Activated CD4-positive, alpha-beta memory T cell treated with anti-CD3 and anti-CD28 coated beads for 36 hours (primary cell): ENCODE results near the gene FAM83F. TPM values are rescaled to one million over a fixed set of nuclear protein-coding genes. Genes with fewer than 3 reads are reported as not detected.
"Not testable (repeated sequence)": the region's sequence is repeated elsewhere in the genome, so short reads cannot be mapped to it uniquely, and the experiment has no call there.

Source experiments
- CTCF ChIA-PET: fragments of 350-600 bp; sonication (Branson Sonifier 250); formaldehyde crosslinking; loops from one replicate; lab custom pipeline; 2021; ENCODE audit warnings: antibody characterized with exemption, inconsistent platforms; lab: Charles Lee
- POLR2A ChIA-PET: fragments of 350-600 bp; sonication (Branson Sonifier 250); formaldehyde crosslinking; loops from one replicate; lab custom pipeline; 2021; ENCODE audit warnings: antibody characterized with exemption; lab: Charles Lee
- DNase-seq: peaks from one replicate; pipeline ENCODE4 v3.0.0-alpha.2; 2020
- H3K27ac Mint-ChIP-seq: one replicate; pipeline ENCODE4 v1.8.0; 2021; ENCODE audit warnings: mixed read lengths
- H3K27me3 Mint-ChIP-seq: one replicate; pipeline ENCODE4 v1.8.0; 2021; ENCODE audit warnings: mixed read lengths
- H3K36me3 Mint-ChIP-seq: one replicate; pipeline ENCODE4 v1.8.0; 2021; ENCODE audit warnings: mixed read lengths
- H3K4me1 Mint-ChIP-seq: one replicate; pipeline ENCODE4 v1.8.0; 2021; ENCODE audit warnings: low read depth, mixed read lengths
- H3K4me3 Mint-ChIP-seq: one replicate; pipeline ENCODE4 v1.8.0; 2021; ENCODE audit warnings: mild to moderate bottlenecking, mixed read lengths
- H3K9me3 Mint-ChIP-seq: one replicate; pipeline ENCODE4 v1.8.0; 2021; ENCODE audit warnings: mixed read lengths
- intact Hi-C: fragments of 100-400 bp; cut with micrococcal nuclease; formaldehyde crosslinking; loops from one replicate; pipeline ENCODE4 v1.15.1; 2023
- total RNA-seq, 2 experiments: library from RNA; stranded (reverse); gene quantifications; one replicate each; pipeline ENCODE4 v1.2.3, GENCODE V29; 2021

Gene FAM83F
- total RNA-seq, 2 experiments from 2014 or later, result 0.26 to 0.41 TPM

- H3K27ac Mint-ChIP-seq, result no peak overlapping the region
- H3K9me3 Mint-ChIP-seq, result no peaks in the 10 kb centered on the region
- ChIA-PET CTCF (interaction anchor here (0.6 to 7.8 kb wide), 91 partner anchors 9 to 545 kb away, joined by 3 to 206 read pairs (median 5); partner anchors contain the start of genes ADSL, ENTHD1, FAM83F and GRAP2), POLR2A (interaction anchor here (1.1 to 1.5 kb wide), 3 partner anchors 12 to 505 kb away, joined by 3 to 6 read pairs (median 3); no protein-coding TSS in a partner anchor)
- intact Hi-C loops, result loop anchor here (2.0 kb wide), 1 partner anchor 492 kb away; the partner anchor contains the start of gene RPS19BP1
- DNase-seq, result peak; percentile 76
- H3K4me1 Mint-ChIP-seq, result no peaks in the 10 kb centered on the region
- no peaks in the 10 kb centered on the region for H3K27me3 Mint-ChIP-seq
- H3K36me3 Mint-ChIP-seq, result no peaks in the 10 kb centered on the region
- H3K4me3 Mint-ChIP-seq, result no peak overlapping the region
Observed at GRCh38 chr22:40024201-40025061, 29.7 kb downstream of the FAM83F start.

GRCh38 chr22:40025062-40025379, 30.3 kb downstream of the FAM83F start:
- H3K4me3 Mint-ChIP-seq, H3K27me3 Mint-ChIP-seq, H3K9me3 Mint-ChIP-seq, H3K4me1 Mint-ChIP-seq, H3K27ac Mint-ChIP-seq, H3K36me3 Mint-ChIP-seq, DNase-seq: not testable (repeated sequence)
- CTCF ChIA-PET, result interaction anchor here (0.6 to 7.8 kb wide), 82 partner anchors 9 to 545 kb away, joined by 3 to 206 read pairs (median 5); partner anchors contain the start of genes ADSL, ENTHD1, FAM83F and GRAP2
- POLR2A ChIA-PET, result interaction anchor here (1.1 to 1.5 kb wide), 3 partner anchors 11 to 505 kb away, joined by 3 to 6 read pairs (median 3); no protein-coding TSS in a partner anchor
- intact Hi-C loops, result loop anchor here (2.0 kb wide), 1 partner anchor 492 kb away; the partner anchor contains the start of gene RPS19BP1

GRCh38 chr22:40025856-40026255, 31.1 kb downstream of the FAM83F start:
- H3K4me3 Mint-ChIP-seq, result no peak overlapping the region
- no peaks in the 10 kb centered on the region for H3K4me1 Mint-ChIP-seq
- ChIA-PET CTCF (interaction anchor here (1.2 to 7.8 kb wide), 15 partner anchors 12 to 533 kb away, joined by 3 to 206 read pairs (median 12); partner anchors contain the start of genes ADSL, FAM83F, GRAP2 and RPS19BP1), POLR2A (interaction anchor here (1.1 kb wide), 1 partner anchor 10 kb away, joined by 3 read pairs; no protein-coding TSS in a partner anchor)
- H3K36me3 Mint-ChIP-seq, result no peaks in the 10 kb centered on the region
- H3K27me3 Mint-ChIP-seq, result no peaks in the 10 kb centered on the region
- no peak for DNase-seq
- intact Hi-C loops, result loop anchor here (2.0 kb wide), 1 partner anchor 493 kb away; the partner anchor contains the start of gene RPS19BP1
- no peaks in the 10 kb centered on the region for H3K9me3 Mint-ChIP-seq
- H3K27ac Mint-ChIP-seq, result no peak overlapping the region

DNA sequence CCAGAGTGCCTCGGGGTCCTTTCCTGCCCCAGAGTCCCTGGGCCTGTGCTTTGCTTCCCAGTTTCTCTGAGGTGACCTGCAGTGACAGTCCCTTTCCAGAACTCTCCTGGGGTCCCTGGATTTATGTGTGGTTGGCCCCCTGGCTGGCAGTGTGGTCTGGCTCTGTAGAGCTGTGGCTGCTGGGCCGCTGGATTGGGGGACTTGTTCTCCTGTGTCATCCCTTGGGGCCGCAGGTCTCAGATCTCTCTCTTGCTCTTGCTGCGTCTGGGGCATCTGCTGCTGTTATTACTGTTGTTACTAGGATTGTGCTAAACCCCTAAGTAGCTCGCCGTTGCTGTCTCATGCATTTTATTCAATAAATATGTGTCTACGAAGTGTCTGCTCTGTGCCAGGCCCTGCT, 31.9 kb downstream of the FAM83F start:
- Mint-ChIP-seq H3K27ac (no peak overlapping the region), H3K4me1 (no peaks in the 10 kb centered on the region), H3K4me3 (no peak overlapping the region), H3K36me3 (no peaks in the 10 kb centered on the region), H3K9me3 (no peaks in the 10 kb centered on the region), H3K27me3 (no peaks in the 10 kb centered on the region)
- POLR2A ChIA-PET, result no interaction called here
- intact Hi-C loops, result no loop called here
- CTCF ChIA-PET, result interaction anchor here (3.8 to 7.8 kb wide), 2 partner anchors 321 to 490 kb away, joined by 25 to 206 read pairs; partner anchors contain the start of genes ADSL and RPS19BP1
- DNase-seq, result no peak

DNA sequence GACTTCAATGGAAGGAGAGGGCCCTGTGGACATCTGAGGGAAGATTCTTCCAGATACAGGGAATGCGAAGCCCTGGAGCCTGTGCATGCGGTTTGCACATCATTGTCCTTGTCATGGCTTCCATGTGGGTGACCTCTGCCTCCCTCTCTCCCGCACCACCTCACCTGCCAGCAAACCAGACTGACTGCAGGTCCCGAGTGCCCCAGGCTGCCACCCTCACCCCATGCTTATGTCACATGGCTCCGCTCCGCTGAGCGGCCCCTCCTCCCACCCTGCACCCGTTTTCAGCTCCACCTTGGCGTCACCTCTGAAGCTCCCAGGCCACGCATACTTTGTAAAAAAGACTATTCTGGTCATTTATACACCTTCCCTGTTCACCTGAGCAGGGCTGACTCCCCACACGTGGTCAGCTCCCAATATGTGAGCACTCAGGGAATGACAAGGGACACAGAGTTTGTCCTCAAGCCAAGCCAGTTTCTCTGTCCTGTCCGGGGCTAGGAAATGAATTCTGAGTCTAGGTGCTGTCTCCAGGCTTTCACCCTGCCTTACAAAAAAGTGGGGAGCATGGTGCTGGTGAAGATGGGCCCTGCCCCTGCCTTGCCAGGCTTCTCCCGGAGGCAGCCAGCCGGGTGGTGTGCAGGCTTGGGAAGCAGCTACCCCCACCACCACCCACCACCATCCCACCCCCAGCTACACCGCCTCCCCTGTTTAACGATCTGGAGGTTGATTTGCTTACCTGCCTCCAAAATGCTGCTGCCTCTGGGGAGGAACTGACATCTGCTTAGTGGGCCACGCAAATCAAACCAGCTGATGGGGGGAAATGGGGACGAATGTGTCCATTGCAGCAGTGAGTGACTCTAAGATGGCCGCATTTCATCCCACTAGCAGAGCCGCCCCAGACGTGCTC, 32.7 kb downstream of the FAM83F start:
- intact Hi-C loops, result no loop called here
- POLR2A ChIA-PET, result no interaction called here

DNA sequence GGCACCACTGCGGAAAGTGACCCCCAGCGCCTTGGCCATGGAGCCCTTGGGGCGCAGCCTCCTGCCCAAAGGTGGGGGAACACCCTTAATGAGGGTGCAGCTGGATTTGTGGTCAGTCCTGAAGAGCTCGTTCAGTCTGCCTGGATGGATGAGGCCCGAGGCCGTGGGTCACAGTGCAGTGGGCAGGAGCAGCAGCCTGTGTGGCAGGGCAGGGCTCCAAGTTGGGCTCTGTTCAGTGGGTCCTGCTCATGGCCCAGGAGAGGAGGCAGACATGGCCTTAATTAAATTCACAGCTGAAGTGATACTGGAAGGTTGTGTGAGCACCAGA, 33.3 kb downstream of the FAM83F start:
- H3K27ac Mint-ChIP-seq, result no peak overlapping the region

More for the DNA sequence above, 32.7 kb downstream of the FAM83F start:
- no peak for DNase-seq
- Mint-ChIP-seq H3K4me1 (no peaks in the 10 kb centered on the region), H3K27me3 (no peaks in the 10 kb centered on the region), H3K9me3 (no peaks in the 10 kb centered on the region), H3K4me3 (no peak overlapping the region), H3K27ac (no peak overlapping the region), H3K36me3 (no peaks in the 10 kb centered on the region)
- CTCF ChIA-PET, result interaction anchor here (1.2 to 7.8 kb wide), 4 partner anchors 320 to 498 kb away, joined by 5 to 206 read pairs (median 18); partner anchors contain the start of genes ADSL and RPS19BP1

GRCh38 chr22:40029189-40029890, 34.6 kb downstream of the FAM83F start:
- Mint-ChIP-seq H3K9me3 (no peaks in the 10 kb centered on the region), H3K36me3 (no peaks in the 10 kb centered on the region), H3K27ac (no peak overlapping the region), H3K27me3 (no peaks in the 10 kb centered on the region), H3K4me1 (no peaks in the 10 kb centered on the region), H3K4me3 (no peak overlapping the region)
- ChIA-PET POLR2A (no interaction called here), CTCF (interaction anchor here (0.6 to 2.2 kb wide), 2 partner anchors 8 to 495 kb away, joined by 3 to 11 read pairs; no protein-coding TSS in a partner anchor)
- intact Hi-C loops, result no loop called here
- DNase-seq, result no peak

More for the DNA sequence above, 33.3 kb downstream of the FAM83F start:
- ChIA-PET POLR2A (no interaction called here), CTCF (interaction anchor here (1.2 to 2.2 kb wide), 2 partner anchors 493 to 499 kb away, joined by 5 to 11 read pairs; no protein-coding TSS in a partner anchor)
- no peaks in the 10 kb centered on the region for H3K36me3 Mint-ChIP-seq
- H3K4me3 Mint-ChIP-seq, result no peak overlapping the region
- DNase-seq, result no peak
- no peaks in the 10 kb centered on the region for H3K27me3 Mint-ChIP-seq
- H3K4me1 Mint-ChIP-seq, result no peaks in the 10 kb centered on the region
- no peaks in the 10 kb centered on the region for H3K9me3 Mint-ChIP-seq
- intact Hi-C loops, result no loop called here

DNA sequence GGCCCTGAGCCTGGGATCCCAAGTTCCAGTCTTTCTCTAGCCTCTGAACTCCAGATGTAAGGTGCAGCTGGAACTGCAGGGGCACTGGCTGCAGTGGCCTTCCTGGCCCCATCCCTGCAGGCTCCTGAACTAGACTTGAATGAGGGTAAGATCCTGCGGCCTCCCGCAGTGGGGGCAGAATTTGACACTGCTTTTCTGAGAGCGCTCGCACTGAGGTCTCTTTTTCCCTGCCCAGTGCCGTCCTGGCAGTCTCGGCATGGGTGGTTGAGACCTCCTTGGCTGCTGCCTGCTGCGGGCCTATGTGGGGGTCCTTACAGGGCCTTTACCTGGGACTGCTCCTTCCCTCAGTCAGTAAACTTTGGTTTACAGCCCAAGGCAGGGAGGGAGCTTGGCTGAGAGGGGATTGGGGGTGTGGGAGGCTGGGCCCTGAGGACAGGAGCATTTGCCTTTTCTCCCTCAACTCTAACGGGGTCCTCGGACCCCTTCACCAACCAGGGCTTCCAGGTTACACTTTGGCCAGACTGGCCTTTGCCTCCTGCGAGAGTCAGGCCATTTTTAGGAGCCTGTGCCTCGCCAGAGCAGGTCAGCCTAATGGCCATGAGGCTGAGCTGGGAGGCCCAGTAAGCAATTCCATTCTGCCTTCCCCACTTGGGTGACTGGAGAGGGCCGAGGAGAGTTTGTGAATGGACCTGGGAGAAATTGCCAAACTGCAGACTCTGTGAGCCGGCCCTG, 35.4 kb downstream of the FAM83F start:
- ChIA-PET CTCF (interaction anchor here (2.2 kb wide), 1 partner anchor 496 kb away, joined by 11 read pairs; no protein-coding TSS in a partner anchor), POLR2A (interaction anchor here (0.5 kb wide), 1 partner anchor 517 kb away, joined by 3 read pairs; no protein-coding TSS in a partner anchor)
- H3K36me3 Mint-ChIP-seq, result no peaks in the 10 kb centered on the region
- H3K4me3 Mint-ChIP-seq, result no peak overlapping the region
- no peaks in the 10 kb centered on the region for H3K27me3 Mint-ChIP-seq
- DNase-seq, result no peak
- no peak overlapping the region for H3K27ac Mint-ChIP-seq
- H3K4me1 Mint-ChIP-seq, result no peaks in the 10 kb centered on the region
- H3K9me3 Mint-ChIP-seq, result no peaks in the 10 kb centered on the region
- intact Hi-C loops, result no loop called here

GRCh38 chr22:40030758-40031095, 36.0 kb downstream of the FAM83F start:
- POLR2A ChIA-PET, result interaction anchor here (0.5 kb wide), 1 partner anchor 518 kb away, joined by 3 read pairs; no protein-coding TSS in a partner anchor
- no peak for DNase-seq
- no peak overlapping the region for H3K27ac Mint-ChIP-seq

GRCh38 chr22:40031766-40032470, 37.2 kb downstream of the FAM83F start:
- Mint-ChIP-seq H3K36me3 (no peaks in the 10 kb centered on the region), H3K4me3 (no peak overlapping the region), H3K9me3 (no peaks in the 10 kb centered on the region), H3K27ac (no peak overlapping the region), H3K4me1 (no peaks in the 10 kb centered on the region), H3K27me3 (no peaks in the 10 kb centered on the region)
- intact Hi-C loops, result no loop called here
- CTCF ChIA-PET, result interaction anchor here (0.8 to 1.0 kb wide), 2 partner anchors 9 to 534 kb away, joined by 3 to 9 read pairs; no protein-coding TSS in a partner anchor
- POLR2A ChIA-PET, result interaction anchor here (0.8 kb wide), 1 partner anchor 334 kb away, joined by 4 read pairs; no protein-coding TSS in a partner anchor
- no peak for DNase-seq

More at GRCh38 chr22:40030758-40031095, 36.0 kb downstream of the FAM83F start:
- CTCF ChIA-PET, result no interaction called here
- intact Hi-C loops, result no loop called here
- Mint-ChIP-seq H3K27me3 (no peaks in the 10 kb centered on the region), H3K4me3 (no peak overlapping the region), H3K36me3 (no peaks in the 10 kb centered on the region), H3K4me1 (no peaks in the 10 kb centered on the region), H3K9me3 (no peaks in the 10 kb centered on the region)
